Suprapubic skin (tissue), 4 donors: ENCODE data around the gene UHRF1. TPM values are rescaled to one million over a fixed set of nuclear protein-coding genes. Genes with fewer than 3 reads are reported as not detected.

Experiments used
- DNase-seq, 2 donors: peaks; one replicate each; pipeline ENCODE4 v3.0.0-alpha.2; 2019; ENCODE audit warnings: low spot score in 2 of 2
- H3K27ac ChIP-seq: fragments of 200-600 bp; sonication (generic); one replicate; pipeline ENCODE4 v1.5.1; 2019
- H3K27me3 ChIP-seq: fragments of 200-600 bp; sonication (generic); one replicate; pipeline ENCODE4 v1.5.1; 2019
- H3K36me3 ChIP-seq: fragments of 200-600 bp; sonication (generic); one replicate; pipeline ENCODE4 v1.5.1; 2019
- H3K4me1 ChIP-seq: fragments of 200-600 bp; sonication (generic); one replicate; pipeline ENCODE4 v1.5.1; 2019
- H3K4me3 ChIP-seq: fragments of 200-600 bp; sonication (generic); one replicate; pipeline ENCODE4 v1.5.1; 2019; ENCODE audit warnings: mild to moderate bottlenecking
- H3K9me3 ChIP-seq: fragments of 200-600 bp; sonication (generic); one replicate; pipeline ENCODE4 v1.5.1; 2019
- CTCF ChIP-seq, 2 donors: fragments of 200-600 bp in 1 of 2; fragments of 450-650 bp in 1 of 2; sonication (generic) in 1 of 2; IDR thresholded peaks; one replicate each; pipeline ENCODE4 v1.5.1; 2016 to 2019; ENCODE audit warnings: antibody characterized with exemption in 2 of 2, mild to moderate bottlenecking in 1 of 2, moderate library complexity in 1 of 2
- EP300 ChIP-seq: sonication (generic); formaldehyde crosslinking; IDR thresholded peaks from one replicate; pipeline ENCODE4 v1.6.1; 2017; ENCODE audit warnings: antibody characterized with exemption
- POLR2A ChIP-seq, 2 donors: fragments of 450-650 bp; IDR thresholded peaks; one replicate each; pipeline ENCODE4 v1.6.1; 2017; ENCODE audit warnings: antibody characterized with exemption in 2 of 2, mild to moderate bottlenecking in 2 of 2, moderate library complexity in 2 of 2
- POLR2AphosphoS5 ChIP-seq, 3 donors: sonication (generic); formaldehyde crosslinking; IDR thresholded peaks; one replicate each; pipeline ENCODE4 v1.6.1; 2017; ENCODE audit warnings: antibody characterized with exemption in 3 of 3
- WGBS: methylation state at CpG from one replicate; pipeline ENCODE4 v1.1.5; 2018; 5-methylcytosine and 5-hydroxymethylcytosine counted together
- total RNA-seq, 4 donors: library from RNA; depleted of rRNA; stranded (reverse); fragments of >200 nt; gene quantifications; one replicate each; pipeline ENCODE4 v1.1.0, GENCODE V29; 2016

Gene UHRF1
- total RNA-seq, 4 donors from 2014 or later: 0.40 to 3.7 (median 2.8) TPM

- Histone ChIP-seq H3K4me3 (no peak overlapping the region), H3K27ac (no peak overlapping the region), H3K4me1 (peaks cover 56% of the 10 kb centered on the region), H3K9me3 (no peaks in the 10 kb centered on the region), H3K36me3 (no peaks in the 10 kb centered on the region), H3K27me3 (no peaks in the 10 kb centered on the region)
- DNase-seq: no peak
- TF ChIP-seq CTCF (IDR thresholded peaks at IDR 0.05): no peak
- TF ChIP-seq EP300: no peak
- no peak for TF ChIP-seq POLR2A (IDR thresholded peaks at IDR 0.05)
- TF ChIP-seq POLR2AphosphoS5 (IDR thresholded peaks at IDR 0.05): no peak
- WGBS: 75% methylated on average over 8 of the region's 23 CpGs
Measured at GRCh38 chr19:4983346-4984105, 74.2 kb downstream of the UHRF1 start.

DNA sequence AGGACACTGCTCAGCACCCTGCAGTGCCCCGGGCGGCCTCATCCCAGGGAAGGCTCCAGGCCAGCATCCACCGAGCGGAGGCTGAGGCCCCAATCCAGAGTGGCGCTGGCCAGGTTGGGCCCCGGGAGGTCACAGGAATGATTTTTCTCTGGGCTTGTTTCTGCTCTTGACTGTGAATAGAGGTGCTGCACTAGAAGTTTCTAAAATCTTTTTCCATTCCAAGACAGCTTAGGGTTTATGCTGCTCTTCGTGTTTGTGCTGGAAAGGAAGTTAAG is 74.7 kb downstream of the UHRF1 start:
- peaks cover 56% of the 10 kb centered on the region for H3K4me1 ChIP-seq

GRCh38 chr19:4984438-4984990 is 75.2 kb downstream of the UHRF1 start:
- H3K27ac ChIP-seq: no peak overlapping the region
- H3K27me3 ChIP-seq: no peaks in the 10 kb centered on the region
- 77% methylated on average over 16 of the region's 18 CpGs for WGBS
- no peaks in the 10 kb centered on the region for H3K36me3 ChIP-seq
- H3K9me3 ChIP-seq: no peaks in the 10 kb centered on the region
- no peak overlapping the region for H3K4me3 ChIP-seq
- no peak for DNase-seq
- TF ChIP-seq POLR2AphosphoS5 (IDR thresholded peaks at IDR 0.05) (no peak), POLR2A (IDR thresholded peaks at IDR 0.05) (no peak), EP300 (no peak), CTCF (IDR thresholded peaks at IDR 0.05) (no peak)
- H3K4me1 ChIP-seq: peaks cover 56% of the 10 kb centered on the region

More for the DNA sequence above, 74.7 kb downstream of the UHRF1 start:
- Histone ChIP-seq H3K27ac (no peak overlapping the region), H3K36me3 (no peaks in the 10 kb centered on the region), H3K27me3 (no peaks in the 10 kb centered on the region), H3K9me3 (no peaks in the 10 kb centered on the region), H3K4me3 (no peak overlapping the region)
- DNase-seq: no peak
- TF ChIP-seq POLR2AphosphoS5 (IDR thresholded peaks at IDR 0.05): no peak
- TF ChIP-seq EP300: no peak
- TF ChIP-seq POLR2A (IDR thresholded peaks at IDR 0.05): no peak
- TF ChIP-seq CTCF (IDR thresholded peaks at IDR 0.05): no peak
- 86% methylated on average over 5 of the region's 7 CpGs for WGBS

- no peaks in the 10 kb centered on the region for H3K36me3 ChIP-seq
- no peak overlapping the region for H3K27ac ChIP-seq
- TF ChIP-seq EP300: no peak
- no peak for TF ChIP-seq POLR2A (IDR thresholded peaks at IDR 0.05)
- TF ChIP-seq CTCF (IDR thresholded peaks at IDR 0.05): no peak
- TF ChIP-seq POLR2AphosphoS5 (IDR thresholded peaks at IDR 0.05): no peak
- H3K27me3 ChIP-seq: no peaks in the 10 kb centered on the region
- H3K4me3 ChIP-seq: no peak overlapping the region
- H3K4me1 ChIP-seq: peaks cover 55% of the 10 kb centered on the region
- no peaks in the 10 kb centered on the region for H3K9me3 ChIP-seq
- no peak for DNase-seq
- 87% methylated on average over 10 of the region's 22 CpGs for WGBS
Measured at GRCh38 chr19:4985551-4985991, 76.3 kb downstream of the UHRF1 start.

DNA sequence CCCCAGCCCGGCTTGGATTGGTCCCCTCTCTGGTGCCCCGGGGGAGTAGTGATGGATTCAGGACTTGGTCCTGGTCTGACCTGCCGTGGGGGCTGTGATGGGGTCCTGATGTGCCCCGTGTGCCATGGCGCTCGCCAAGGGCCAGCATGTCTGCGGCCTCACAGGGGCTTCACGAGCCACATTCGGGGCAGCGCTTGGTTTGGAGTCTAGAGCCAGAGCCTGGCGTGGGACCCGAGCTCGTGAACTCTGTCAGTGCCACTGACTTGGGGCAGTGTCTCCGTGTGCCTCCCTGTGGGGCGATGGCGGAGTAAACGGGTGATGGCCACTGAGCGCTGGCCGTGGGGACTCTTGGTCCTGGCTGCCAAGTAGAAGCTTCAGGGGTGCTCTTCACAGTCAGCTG is 76.8 kb downstream of the UHRF1 start:
- no peak overlapping the region for H3K4me3 ChIP-seq
- WGBS: 98% methylated on average over 16 of the region's 19 CpGs
- H3K27me3 ChIP-seq: no peaks in the 10 kb centered on the region
- H3K9me3 ChIP-seq: no peaks in the 10 kb centered on the region
- H3K27ac ChIP-seq: no peak overlapping the region
- peaks cover 50% of the 10 kb centered on the region for H3K4me1 ChIP-seq
- no peaks in the 10 kb centered on the region for H3K36me3 ChIP-seq
- no peak for DNase-seq
- TF ChIP-seq POLR2AphosphoS5 (IDR thresholded peaks at IDR 0.05) (no peak), POLR2A (IDR thresholded peaks at IDR 0.05) (no peak), EP300 (no peak), CTCF (IDR thresholded peaks at IDR 0.05) (no peak)
